ENCODE measurements around the gene SKAP1.
"Not testable (repeated sequence)": the region's sequence is repeated elsewhere in the genome, so short reads cannot be mapped to it uniquely, and the experiment has no call there.

The SKAP1 gene

DNA sequence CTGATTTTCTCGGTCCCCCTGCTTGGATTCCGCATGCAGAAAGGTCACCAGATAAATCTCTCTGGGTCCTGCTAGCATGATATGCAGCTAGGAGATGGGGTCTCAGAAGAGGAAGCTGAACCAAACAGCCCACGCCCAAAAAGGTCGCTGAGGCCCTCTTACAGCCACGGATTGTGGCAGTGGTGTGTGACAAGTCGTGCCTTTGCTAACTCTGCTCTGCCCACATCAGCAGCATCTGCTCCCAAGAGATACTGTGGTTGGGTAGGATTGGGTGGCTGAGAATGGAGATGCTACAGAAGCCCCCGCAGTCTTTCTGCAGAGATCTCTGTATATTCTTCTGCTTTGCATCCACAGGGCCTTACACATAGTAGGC is 15.2 kb upstream of the SKAP1 start:
- DNase-seq (ENCODE audit: low spot score): no peak

DNA sequence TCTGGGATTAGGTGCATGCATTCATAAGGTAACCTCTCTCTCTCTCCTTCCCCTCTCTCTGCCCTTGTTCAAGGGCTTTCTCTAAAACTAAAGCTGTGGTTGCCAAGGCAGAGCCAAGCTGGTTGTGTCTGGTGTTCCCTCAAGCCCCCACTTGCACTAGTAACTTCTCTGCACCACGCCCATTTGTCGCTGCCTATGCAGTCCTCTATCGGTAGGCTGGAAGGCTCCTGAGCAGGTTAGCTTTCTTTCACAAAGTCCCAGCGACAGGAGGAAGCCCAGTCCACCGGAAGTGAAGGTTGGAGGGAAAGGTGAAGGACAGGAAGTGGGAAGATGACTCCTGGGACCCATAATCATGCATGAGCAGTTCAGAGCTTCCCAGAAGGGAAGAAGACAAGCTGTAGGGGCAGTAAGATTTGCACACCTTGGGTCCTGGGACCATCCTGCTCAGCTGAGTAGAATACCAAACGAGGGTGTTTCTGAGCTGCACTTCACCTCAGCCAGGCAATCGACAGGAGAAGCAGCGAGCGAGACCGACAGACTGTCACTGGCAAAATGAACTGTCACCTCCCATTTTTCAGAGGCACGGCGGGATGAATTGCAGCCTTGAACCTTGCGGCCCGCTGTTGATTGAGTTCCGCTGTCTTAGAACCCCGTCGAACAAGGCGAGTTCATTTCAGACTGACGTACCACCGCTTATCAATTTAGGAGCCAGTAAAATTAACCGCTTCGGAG is 14.7 kb upstream of the SKAP1 start:
- DNase-seq (ENCODE audit: low spot score): no peak

DNA sequence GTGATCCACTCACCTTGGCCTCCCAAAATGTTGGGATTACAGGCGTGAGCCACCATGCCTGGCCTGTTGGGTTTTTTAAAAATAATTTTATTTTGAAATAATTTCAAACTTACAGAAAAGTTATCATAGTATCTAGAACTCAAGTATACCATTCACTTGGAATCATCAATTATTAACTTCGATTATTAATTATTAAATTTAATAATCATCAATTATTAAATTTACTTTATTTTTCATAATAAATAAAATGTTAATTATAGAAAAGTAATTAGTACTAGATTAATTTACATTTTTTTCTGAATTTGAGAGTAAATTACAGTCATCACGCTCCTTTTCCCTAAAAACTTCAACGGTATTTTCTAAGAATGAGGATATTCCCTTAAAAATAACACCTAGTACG is 13.7 kb upstream of the SKAP1 start:
- no peak for DNase-seq (ENCODE audit: low spot score)

DNA sequence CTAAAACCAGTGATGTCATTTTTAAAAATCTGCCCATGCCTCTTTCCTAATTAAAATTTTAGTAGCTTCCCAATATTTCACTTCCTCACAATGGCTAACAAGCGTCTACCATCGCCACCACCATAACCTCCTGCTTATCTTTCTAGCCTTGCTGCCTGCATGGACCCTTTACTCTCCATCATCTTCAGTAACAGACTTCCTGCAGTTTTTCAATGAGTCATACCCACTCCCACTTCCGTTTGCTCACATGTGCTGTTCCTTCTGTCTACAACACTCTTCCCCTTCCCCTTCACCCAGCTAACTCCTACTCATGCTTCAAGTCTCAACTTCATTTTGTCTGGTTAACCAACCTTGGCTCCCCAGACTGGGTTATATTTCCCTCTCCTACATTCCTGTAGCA is 12.8 kb upstream of the SKAP1 start:
- DNase-seq (ENCODE audit: low spot score): no peak

DNA sequence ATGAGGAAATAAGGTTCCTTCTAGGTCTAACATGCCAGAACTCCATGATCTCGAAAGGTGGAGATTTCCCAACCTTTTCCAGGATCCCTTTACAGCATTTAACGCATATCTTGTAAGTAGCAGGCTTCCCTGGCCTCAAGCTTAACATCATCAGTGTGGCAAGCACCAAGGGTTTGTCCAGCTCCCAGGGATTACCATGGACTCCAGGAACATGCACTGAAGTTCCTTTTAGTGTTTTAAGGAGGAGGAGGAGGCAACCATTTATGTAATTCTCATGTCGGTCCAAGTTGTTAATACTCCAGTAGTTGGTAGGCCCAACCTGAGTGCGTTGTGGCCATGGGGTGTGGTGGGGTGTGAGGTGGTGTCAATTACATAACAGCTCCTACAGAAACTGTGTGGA is 11.8 kb upstream of the SKAP1 start:
- DNase-seq (ENCODE audit: low spot score): no peak

DNA sequence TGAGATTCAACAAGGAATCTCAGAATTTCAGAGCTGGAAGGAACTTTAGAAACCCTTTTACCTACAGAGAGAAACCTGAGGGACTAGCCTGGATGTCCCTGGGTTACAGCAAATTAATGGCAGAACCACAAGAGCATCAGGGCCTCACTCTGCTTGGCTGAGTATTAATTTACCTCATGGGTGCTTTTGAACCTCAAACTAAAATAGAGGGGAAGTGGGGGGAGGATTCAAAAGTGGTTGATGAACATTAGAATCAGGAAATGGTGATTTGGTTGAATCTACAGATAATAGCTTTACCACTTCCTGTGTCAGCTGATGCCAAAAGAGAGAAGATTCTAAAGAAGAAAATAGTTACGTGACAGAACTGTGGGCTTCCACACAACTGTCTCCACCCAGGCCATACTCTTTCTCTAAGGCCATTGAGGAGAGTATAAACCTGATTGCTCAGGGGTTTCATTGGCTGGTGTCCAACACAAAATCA is 11.3 kb upstream of the SKAP1 start:
- DNase-seq (ENCODE audit: low spot score): no peak

DNA sequence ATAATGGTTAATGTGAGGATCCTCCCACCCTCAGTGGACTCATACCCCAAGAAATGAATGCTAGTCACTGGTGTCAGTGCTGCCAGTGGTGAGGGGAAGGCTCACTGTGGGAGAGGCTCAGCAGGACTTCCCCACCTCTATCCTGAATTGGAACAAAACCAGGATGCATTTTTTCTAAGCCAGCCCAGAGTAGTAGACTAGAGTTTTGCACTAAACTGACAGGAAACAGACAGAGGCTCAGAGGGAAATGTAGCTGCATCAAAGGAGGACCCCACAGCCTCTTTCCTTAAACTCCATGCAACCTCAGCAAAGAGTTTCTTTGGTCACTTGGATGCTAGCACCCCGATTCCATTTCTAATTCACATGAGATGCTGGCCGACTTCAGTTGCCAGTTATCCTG is 10.7 kb upstream of the SKAP1 start:
- no peak for DNase-seq (ENCODE audit: low spot score)

DNA sequence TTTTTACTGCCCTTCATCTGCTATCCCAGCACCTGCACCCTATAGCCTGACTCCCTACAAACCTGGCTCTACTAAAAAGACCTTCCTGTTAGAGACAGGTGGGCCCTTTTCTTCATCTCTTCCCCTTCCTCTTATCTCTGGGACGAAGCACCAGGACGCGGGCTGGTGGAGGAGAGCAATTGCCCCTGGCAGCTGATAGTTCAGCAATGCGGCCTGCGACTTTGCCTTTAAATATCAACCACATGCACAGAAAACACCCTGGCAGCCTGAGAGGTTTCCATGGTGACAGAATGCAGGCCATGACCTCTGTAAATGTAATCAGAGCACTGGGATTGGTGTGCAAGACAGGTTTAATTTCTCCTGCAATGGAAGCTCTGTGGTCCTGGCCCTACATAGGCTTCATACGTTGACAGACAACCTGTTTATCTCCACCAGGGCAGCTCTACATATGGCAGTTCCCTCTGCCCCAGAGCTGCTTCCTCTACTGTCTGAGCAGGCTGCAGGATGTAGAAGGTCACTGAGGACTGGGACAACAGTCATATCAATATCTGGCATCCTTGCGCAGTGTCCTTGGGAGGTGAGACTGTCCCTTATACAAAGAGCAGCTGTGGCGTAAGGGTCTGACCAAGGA is 10.0 kb upstream of the SKAP1 start:
- no peak for DNase-seq (ENCODE audit: low spot score)

DNA sequence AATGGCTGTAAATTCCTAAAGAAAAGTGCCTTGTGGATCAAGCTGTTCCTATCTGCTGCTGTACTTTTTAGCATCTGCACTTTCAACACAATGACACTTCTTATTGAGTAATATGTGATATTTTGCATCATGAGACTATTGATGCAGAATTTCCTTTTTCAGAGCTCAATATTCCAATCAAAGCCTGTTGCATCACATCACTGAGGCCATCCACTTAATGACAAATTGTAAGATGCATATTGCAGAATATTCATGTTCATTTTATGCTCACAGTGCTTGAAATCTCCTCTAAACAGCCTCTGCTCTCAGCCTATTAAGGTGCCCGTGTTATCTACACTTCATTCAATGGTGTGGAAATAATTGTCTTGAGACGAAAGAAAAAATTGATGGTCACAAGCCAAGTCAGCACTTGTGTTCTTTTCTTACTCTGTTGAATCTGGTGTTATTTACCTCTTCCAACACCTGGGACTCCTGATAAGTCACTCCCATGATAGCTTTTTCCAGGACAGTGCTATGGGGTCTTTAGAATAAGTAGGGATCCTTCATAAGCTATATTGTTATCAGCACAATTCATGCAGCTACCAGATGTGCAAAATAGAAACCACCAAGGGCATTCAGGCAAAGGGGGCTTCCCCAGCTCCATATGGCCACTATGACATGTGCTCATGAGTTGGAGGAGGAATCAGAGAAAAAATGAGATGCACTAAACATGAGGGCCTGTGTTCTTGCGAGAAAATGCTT is 9.3 kb upstream of the SKAP1 start:
- DNase-seq (ENCODE audit: low spot score): no peak

DNA sequence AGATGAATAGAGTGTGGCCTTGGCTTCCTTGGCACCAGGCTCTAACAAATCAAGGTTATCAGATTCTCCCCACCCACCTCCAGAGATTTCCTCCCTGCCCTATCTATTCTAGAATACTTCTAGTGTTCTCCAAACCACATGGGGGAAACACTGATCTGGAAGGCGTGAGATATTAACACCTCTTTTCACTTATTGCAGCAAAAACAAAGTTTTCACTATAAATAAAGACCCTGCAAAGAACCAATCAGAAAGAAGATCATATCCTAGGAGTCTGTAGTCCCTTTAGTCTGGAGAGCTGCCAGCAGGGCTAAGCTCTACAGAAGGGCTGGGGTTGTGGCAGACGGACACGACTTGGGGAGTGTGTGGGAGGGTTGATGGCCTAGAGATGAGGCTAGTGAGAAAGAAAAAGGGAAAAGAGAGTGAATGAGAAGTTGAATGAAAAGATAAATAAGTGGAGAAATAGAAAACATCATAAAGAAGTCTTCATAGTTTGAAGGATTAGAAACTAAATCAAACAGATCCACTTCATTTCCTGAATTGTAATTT is 8.6 kb upstream of the SKAP1 start:
- no peak for DNase-seq (ENCODE audit: low spot score)

DNA sequence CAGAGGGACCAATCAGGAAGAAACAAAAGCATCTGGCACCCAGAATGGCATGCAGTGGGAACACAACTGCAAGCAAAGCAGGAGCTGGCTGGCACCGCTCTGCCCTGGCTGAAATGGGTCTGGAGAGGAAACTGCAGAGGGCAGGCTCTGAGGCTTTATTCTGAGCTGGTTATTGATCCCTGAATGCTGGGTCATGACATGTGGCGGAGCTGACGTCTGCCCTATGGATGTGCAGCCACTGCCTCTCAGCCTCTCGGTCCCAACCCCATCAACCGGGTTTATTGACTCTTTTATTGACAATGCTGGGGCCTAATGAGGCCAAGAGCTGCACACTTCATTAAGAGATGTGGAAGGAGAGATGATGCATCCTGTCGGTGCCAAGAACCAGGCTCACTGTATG is 3.9 kb upstream of the SKAP1 start:
- no peak for DNase-seq (ENCODE audit: low spot score)

DNA sequence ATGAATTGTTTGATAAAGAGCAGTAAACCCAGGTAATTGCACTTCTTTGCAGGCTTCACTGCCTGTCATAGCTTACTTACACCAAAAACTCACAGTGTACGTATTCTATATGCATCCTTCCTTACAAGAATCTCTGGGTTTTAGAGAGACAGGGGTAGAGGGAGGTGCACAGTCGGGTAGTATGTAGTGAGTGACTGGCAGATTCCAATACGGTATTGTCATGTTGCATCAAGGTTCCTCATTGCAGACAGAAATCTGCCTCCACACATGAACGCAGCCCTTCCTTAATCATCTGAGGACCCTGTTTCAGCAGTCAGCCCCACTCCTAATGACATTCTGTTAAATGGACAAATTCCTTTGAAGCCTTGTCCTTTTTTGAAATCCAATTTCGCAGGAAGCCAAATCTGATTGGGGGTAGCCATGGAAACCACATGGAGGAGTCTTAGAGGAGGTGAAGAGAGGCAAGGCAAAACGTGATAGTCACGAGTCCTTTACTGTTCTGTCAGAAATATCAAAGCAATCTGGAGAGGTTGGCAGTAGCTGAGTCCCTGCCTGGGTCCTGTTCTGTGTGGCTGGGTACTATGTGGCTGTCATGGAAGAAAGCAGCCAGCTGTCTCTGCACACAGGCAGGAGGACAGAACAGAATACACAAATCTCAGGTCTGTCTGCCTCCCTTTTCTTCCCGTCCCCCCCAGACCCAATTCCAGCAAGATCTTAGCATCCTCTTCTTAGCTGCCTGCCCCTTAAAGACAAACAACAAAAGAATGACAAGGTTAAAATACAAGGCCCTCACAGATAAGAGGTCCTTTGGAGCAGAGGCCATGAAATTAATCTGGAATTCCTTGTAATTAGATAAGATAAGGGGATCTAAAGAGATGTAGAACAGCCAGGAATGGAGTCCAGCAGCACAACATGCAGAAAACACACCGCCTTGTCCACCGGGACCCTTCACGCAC is 3.1 kb upstream of the SKAP1 start:
- DNase-seq (ENCODE audit: low spot score): no peak

DNA sequence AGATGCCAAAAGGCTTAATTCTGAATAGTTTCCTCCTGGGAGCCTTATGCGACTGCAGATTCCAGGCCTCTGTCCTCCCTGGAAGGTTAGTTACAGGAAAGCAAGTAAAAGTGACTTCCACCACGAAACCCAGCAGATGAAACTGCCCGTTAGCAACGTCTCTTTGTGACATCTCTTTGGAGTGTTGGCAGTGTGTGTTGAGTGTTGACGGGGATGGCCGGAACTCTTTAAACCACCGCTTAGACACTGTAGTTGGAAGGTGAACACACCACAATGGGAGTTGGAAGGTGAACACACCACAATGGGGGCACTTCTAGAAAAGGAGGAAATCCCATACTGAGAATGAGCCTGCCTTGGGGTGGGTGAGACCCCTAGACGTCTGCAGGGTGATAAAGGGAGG is 858 bp downstream of the SKAP1 start:
- DNase-seq (ENCODE audit: low spot score): no peak

DNA sequence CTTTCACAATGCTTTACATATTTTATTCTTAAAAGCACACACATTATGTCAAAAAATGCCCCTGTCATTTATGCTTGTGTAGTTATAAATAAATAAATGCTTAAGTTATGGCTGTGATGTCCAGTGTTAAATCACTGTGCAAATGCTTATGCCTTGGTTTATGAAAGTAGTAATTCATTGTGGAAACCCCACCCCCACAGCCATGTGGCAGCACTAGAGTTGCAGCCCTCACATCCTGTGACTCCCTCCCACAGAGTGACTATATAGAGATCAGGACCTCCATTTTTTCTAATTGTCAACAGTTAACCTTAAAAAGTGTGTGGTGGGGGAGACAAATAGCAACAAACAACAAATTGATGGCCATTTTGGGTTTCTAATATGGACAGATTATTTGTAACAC is 2.4 kb downstream of the SKAP1 start:
- DNase-seq (ENCODE audit: low spot score): no peak

DNA sequence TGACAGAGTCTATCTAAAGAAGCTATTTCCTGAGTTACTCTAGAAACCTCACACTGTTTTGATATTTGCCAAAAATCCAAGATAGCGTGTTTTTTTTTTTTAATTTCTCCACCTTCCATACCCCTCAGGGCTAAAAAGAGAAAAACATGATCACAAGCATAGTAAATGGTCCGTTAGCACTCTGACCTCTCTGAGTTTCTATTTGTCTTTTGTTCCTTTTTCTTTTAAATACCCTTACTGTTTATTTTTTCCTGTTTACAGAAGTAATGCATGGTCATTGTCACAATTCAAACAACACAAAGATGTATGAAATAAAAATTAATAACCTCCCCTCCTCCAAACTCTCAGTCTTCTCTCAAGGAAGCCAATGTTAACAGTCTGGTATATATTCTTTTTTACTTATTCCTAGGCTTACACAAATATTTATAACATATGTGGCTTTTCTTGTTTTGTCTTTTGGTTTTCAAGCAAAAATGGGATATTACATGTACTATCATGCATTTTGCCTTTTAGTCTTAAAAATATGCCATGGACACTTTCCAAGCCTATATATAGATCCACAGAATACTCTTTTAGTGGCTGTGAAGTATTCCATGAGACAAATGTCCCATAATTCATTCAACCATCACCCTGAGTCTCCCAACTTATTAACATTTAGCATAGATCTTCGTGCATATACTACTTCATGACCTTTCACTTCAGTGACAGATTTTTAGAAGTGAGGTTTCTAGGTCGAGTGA is 3.1 kb downstream of the SKAP1 start:
- no peak for DNase-seq (ENCODE audit: low spot score)

DNA sequence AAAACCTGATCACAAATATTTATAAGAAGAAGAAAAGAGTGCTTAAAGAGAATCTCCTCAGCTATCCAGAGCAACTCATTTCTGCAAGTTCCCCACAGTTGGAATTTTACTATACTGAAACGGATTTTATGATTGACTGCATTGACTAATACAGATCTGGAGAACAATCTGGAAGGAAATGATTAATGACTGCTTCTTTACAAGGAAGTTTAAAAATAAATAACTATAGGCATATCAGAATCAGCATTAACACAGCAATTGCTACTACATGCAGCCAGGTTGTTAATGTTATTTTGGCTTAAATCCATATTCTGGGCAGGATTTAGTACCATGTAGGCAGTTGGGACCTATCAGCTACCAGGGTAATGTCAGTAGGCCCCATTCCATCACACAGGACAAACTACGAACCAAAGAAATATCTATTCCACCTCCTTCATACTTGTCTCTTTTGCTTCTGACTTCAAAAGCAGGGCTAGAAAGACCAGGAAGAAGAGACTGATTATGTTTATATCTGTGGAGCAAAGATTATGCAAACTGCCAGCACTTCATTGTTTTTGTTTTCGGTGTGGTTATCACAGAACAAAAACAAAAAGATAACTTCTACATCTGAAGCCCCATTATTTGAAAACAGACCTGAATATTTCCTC is 3.9 kb downstream of the SKAP1 start:
- DNase-seq (ENCODE audit: low spot score): no peak

DNA sequence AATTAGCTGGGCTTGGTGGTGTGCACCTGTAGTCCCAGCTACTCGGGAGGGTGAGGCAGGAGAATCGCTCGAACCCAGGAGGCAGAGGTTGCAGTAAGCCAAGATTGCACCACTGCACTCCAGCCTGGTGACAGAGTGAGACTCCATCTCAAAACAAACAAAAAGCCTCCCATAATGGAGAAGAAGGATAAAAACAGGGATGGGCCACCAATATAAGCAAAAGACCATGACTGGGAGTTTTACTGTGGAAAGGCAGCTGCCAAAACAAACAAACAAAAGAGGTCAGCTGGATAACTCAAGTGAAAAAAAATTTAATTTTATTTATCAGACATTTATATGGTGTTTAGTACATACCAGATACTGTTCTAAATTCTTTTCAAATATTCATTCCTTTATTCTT is 8.0 kb downstream of the SKAP1 start:
- DNase-seq (ENCODE audit: low spot score): not testable (repeated sequence)

DNA sequence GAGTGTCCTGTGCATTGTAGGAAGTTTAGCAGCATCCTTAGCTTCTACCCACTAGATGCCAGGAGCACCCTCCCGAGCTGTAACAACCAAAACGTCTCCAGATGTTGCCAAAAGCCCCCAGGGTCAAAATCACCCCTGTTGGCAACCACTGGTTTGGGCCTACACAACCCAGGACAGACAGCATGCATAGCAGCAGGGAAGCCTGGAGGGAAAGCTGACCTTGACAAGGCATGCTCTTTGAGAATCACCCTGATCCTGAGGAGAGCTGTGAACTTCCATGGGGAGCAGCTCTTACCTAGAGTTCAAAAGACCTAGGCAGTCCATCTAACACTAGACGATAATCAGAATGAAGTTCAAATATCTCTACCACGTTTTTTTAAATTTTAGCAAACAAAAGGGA is 9.2 kb downstream of the SKAP1 start:
- DNase-seq (ENCODE audit: low spot score): no peak

DNA sequence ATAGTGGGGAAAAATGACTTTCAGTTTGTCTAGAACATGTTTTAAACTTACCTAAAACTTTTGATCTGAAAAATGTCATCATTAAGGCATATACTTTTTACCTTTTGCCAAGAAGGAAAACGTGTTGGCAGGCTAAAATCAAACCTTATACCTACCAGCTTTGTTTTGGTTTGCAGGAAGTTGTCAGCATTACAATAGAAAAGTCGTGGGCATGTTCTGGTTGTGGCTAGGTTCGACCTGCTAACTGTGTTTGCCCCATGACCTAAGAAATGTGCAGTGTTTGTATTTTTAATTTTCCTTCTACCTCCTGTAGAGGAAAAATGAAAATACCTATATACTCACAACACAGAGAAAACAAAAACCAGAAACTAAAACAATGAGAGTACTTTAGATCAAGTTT is 13.0 kb downstream of the SKAP1 start:
- DNase-seq (ENCODE audit: low spot score): no peak

DNA sequence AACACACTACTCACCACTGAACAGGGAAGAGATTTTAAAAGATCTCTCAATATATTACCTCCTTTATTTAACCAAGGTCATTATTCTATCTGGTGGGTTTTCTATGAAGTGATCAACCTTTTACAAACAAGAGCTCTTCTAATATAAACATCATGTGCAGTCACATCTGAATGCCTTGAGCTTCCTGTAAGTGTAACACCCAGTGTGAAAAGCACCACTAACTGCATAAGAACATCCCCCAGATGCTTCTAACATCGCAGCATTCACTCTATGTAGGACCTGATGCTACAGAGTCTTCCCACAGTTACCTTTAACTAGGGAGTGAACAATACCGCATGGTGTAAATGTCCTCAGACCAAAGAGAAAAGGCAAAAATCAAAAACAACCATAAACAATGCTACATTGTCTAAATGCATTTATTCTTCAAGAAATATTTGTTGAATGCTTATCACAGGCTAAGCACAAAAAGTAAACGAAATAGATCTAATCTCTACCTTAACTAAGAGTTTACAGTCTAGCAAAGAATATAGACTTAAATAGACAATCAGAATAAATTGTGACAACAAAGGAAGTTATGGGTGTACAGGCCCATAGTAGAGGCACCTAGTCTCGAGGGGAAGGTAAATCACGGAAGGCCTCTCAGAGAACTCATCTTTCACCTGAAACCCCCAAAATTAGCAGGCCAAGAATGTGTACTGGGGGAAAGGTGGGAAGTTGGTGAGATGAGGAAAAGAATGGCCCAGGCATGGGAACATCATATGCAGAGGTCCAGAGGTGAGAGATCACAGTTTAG is 16.2 kb downstream of the SKAP1 start:
- DNase-seq (ENCODE audit: low spot score): no peak
